ENCODE data around the gene MYL4. TPM values are rescaled to one million over a fixed set of nuclear protein-coding genes. Genes with fewer than 3 reads are reported as not detected.
A peak's percentile ranks its signal among the peaks of the same experiment; 100 is the strongest.

MYL4 gene
- total RNA-seq, 1 donor from 2014 or later: 4.1 TPM

DNA sequence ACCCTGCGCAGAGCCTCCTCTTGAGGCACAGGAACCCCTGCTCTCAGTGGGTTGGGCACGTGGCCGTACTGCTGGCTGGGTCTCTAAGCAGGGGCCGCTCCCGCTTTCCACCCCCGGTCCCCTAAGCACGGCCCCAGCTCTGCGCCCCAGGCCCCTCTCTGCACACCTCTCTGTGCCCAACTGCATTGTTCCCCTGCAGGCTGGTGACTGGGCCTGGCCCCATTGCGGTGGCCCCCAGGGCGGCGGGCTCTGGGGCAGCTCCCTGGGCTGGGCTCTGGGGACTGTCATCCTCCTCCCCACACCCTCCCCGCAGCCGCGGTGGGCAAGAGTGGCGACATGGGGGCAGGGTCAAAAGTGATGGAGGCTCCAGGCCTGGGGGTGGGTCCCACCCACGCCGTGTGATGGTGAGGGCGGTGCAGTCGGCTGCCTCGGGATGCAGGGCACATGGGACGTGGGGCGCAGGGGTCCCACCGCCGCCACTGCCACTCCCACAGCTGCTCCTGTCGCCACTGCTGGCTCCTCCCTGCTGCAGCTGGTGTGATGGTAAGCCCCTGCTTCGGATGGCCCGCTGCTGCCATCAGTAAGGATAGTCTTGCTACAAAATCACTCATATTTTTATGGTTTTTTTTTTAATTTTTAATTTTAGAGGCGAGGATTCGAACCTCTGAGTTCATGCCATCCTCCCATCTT is 29.3 kb downstream of the MYL4 start:
- DNase-seq (ENCODE audit: low spot score in 2 of 2): no peak
- FAIRE-seq: no peak

GRCh38 chr17:47239619-47239966 is 30.4 kb downstream of the MYL4 start:
- DNase-seq (ENCODE audit: low spot score in 2 of 2): no peak
- no peak for FAIRE-seq

- no peak for FAIRE-seq
- peak; percentile 45 to 62 for DNase-seq (ENCODE audit: low spot score in 2 of 2)
Measured at GRCh38 chr17:47239967-47240651, 31.0 kb downstream of the MYL4 start.

- DNase-seq (ENCODE audit: low spot score in 2 of 2) (no peak), FAIRE-seq (no peak)
Measured at GRCh38 chr17:47240806-47241205, 31.7 kb downstream of the MYL4 start.

DNA sequence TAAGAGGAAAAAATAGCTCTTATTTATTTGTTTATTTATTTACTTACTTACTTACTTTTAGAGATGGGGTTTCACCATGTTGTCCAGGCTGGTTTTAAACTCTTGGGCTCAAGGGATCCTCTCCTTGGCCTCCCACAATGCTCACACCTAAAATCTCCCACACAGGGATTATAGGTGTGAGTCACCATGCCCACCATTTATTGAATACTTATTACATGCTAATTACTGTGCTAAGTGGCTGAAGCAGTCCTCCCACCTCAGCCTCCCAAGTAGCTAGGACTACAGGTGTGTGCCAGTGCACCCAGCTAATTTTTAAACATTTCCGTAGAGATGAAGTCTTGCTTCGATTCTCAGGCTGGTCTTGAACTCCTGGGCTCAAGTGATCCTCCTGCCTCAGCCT is 33.5 kb downstream of the MYL4 start:
- FAIRE-seq (no peak), DNase-seq (ENCODE audit: low spot score in 2 of 2) (no peak)

DNA sequence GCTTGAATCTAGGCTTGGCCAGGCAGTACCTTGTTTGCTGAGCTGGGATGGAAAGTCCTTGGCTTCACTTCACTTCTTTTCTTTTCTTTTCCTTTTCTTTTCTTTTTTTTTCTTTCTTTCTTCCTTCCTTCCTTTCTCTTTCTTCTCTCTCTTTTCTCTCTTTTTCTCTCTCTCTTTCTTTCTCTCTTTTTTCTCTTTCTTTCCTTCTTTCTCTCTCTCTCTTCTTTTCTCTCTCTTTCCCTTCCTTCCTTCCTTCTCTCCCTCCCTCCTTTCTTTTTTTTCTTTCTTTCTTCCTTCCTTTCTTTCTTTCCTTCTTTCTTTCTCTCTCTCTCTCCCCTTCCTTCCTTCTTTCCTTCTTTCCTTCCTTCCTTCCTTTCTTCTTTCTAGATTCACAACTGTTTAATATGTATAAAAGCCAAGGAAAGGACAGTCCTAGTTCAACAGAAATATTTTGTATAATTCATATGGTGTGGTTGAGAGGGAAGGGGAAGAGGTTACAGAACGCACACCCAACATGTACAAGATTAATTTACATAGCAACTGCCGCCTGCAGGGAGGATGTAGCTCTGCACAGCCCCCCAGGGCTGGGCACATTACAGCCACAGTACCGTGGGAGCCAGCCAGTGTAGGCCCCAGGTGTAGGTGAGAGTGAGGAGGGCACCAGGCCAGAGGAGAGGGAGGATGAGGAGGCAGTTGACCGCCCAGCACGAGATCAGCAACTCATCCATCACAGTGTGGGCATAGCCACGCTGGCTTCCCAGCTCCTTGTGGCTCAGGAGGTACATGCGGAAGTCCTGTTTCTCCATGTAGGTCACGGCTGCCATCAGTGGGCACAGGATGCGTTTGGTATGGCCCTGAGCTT is 34.8 kb downstream of the MYL4 start:
- DNase-seq (ENCODE audit: low spot score in 2 of 2) (no peak), FAIRE-seq (no peak)

DNA sequence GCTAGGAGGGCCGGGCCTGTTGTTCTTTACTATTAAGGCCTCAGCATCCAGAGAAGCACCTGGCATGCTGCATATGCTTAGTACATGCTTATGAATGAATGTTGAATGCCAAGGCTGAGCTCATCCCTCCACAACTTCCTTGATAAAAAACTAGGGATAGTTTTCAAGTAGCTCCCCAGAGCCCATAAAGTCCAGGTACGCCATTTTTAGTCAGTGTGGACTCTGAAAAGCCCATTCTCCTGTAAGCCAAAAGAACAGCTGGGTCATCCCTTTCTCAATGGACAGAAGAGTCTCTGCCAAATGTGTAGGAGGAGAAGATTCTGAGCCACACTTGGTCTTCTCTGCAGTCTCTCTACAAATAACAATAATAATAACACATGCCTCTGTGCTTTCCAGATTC is 35.5 kb downstream of the MYL4 start:
- FAIRE-seq: no peak
- DNase-seq (ENCODE audit: low spot score in 2 of 2): no peak

- FAIRE-seq (no peak), DNase-seq (ENCODE audit: low spot score in 2 of 2) (no peak)
Measured at GRCh38 chr17:47246120-47246519, 37.0 kb downstream of the MYL4 start.

DNA sequence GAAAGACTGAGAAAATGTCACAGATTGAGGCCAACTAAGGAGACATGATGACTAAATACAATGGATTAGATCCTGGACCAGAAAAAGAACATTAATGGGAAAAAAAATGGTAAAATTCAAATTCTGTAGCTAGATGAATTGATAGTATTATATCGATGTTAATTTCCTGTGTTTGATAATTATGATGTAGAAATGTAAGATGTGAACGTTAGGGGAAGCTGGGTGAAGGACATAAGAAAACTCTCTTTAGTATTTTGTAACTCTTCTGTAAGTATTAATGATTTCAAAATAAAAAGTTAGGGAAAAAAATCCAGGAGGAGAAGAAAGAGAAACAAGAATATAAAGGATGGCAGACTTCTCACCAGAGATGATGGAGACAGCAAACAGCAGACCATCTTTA is 41.7 kb downstream of the MYL4 start:
- FAIRE-seq: no peak
- DNase-seq (ENCODE audit: low spot score in 2 of 2): no peak

DNA sequence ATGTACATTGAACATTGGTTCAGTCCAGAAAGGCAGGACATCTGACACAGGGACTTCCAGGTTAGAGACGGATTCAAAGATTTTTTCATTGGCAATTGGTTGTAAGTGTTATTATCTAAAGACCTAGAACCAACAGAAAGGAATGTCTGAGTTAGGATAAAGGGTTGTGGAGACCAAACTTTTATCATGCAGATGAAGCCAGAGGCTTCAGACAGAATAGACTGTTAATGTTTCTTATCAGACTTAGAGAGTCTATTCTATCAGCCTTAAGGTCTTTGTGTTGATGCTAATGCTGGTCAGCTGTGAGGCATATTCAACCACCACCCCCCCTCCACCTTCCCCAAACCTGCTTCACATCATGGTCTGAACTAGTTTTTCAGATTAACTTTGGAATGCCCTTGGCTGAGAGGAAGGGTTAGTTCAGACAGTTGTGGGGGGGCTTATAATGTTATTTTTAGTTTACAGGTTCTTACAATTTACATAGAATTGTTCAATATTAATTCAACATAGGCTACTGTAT is 42.3 kb downstream of the MYL4 start:
- no peak for FAIRE-seq
- DNase-seq (ENCODE audit: low spot score in 2 of 2): no peak

GRCh38 chr17:47252209-47252608 is 43.1 kb downstream of the MYL4 start:
- no peak for FAIRE-seq

DNA sequence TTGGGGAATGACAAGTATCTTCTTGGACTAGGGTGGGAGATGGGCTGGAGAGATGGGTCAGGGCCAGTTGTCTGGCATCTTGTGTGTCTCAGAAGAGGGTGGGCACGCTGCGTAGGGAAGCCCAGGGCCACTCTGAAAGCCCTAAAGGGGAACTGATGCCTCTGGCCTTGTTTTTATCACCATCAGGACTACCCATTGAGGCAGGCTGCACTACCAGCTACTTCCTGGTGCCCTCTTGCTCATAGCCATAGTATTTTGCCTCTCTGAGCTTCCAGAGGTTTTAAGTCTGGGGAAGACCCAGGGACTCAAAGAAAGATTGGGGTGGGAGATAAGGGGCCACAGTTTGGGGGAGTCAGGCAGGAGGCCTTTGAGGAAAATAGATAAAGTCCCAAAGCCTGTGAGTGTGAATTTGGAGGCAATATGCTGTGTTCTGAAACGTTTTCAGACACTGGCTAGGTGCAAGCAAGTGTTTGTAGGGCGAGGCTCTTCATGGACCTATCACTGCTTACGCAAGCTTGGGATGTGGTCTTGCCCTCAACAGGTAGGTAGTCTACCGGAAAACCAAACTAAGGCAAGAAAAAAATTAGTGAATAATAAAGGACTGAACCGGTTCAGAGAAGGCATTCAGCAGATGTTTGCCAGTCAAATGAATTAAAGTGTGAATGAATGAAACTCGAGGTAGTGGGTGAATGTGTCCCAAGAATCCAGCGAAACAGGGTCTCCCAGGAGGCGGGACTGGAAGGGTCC is 43.8 kb downstream of the MYL4 start:
- FAIRE-seq (no peak), DNase-seq (ENCODE audit: low spot score in 2 of 2) (no peak)

More at GRCh38 chr17:47252209-47252608, 43.1 kb downstream of the MYL4 start:
- no peak for DNase-seq (ENCODE audit: low spot score in 2 of 2)

GRCh38 chr17:47253541-47254402 is 44.6 kb downstream of the MYL4 start, which contains the start of gene ITGB3:
ITGB3 (plus strand) TSS chr17:47253827; CDS start chr17:47253862, 35 bp downstream.
- FAIRE-seq: no peak
- DNase-seq (ENCODE audit: low spot score in 2 of 2): peak; percentile 62 to 75

DNA sequence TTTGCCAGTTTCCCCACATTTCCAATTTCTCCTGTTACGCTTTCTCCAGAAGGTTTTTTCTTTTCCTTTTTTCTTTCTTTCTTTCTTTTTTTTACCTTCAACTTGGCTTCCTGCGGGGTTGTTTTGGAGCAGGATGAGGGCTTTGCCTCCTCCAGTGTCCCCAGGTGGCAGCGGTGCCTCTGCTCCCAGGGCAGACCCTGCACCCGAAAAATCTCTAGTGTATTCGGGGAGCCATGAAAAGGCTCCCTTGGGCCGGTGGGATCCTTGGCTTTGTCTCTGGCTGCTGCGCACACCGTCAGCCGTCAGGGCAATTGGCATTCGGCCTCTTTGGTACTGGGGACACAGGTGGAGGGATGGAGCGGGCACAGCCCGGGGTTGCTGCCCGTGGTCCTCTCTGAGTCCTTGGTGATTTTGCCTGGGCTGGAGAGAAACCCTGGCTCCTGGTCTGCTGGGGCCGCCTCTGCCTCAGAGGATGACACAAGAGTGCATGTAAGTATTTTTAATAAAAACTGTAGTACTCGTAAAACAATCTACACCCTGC is 45.3 kb downstream of the MYL4 start:
- DNase-seq (ENCODE audit: low spot score in 2 of 2) (no peak), FAIRE-seq (no peak)

DNA sequence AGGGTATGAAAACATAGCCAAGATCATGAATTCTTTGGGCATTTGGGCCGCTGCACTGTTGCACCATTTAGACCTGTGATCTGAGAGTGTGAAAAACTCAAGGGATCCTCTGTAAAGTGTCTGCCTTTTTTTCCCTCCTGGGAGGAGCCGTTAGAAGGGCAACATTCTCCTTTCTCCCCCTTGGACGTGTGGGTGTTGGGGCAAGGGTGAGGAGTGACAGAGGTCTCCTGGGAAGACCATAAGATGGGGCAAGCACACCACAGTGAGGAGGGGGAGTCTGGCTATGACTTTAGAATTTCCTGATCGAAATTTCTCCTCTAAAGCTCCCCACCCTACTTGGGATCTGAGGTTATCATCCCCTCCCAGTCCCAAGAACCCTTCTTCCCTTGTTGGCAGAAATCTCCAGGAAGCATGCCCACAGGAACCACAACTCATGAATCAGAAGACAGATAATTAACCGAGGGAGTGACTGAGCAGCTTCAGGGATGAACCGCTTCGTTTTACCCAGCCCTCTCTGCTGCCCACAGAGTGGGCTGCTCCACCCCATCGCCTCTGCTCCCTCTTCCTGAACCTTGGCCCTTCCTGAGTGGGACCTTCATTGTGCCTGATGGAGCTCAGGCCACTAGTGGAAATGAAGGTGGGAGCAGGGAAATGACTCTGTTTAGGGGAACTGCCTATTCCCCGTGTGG is 48.6 kb downstream of the MYL4 start:
- DNase-seq (ENCODE audit: low spot score in 2 of 2) (no peak), FAIRE-seq (no peak)

GRCh38 chr17:47262586-47262985 is 53.4 kb downstream of the MYL4 start:
- no peak for DNase-seq (ENCODE audit: low spot score in 2 of 2)
- FAIRE-seq: no peak

DNA sequence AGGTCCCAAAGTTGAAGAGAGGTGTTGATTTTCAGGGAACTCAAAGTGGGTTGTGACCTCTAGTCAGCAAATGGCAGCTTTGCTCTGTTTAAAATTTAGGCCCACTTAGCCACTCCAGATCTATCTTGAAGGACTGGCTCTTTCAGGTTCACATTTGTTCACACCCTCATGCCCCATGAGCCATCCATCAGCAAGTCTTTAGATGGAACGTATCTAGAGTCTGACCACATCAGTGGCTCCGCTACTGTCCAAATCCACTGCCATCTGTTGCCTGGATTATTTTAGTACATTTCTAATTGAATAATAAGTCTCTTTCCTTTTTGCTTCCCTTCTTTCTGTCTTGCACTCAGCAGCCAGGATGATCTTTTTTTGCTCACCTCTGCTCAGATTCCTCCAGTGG is 55.0 kb downstream of the MYL4 start:
- DNase-seq (ENCODE audit: low spot score in 2 of 2): no peak
- no peak for FAIRE-seq

DNA sequence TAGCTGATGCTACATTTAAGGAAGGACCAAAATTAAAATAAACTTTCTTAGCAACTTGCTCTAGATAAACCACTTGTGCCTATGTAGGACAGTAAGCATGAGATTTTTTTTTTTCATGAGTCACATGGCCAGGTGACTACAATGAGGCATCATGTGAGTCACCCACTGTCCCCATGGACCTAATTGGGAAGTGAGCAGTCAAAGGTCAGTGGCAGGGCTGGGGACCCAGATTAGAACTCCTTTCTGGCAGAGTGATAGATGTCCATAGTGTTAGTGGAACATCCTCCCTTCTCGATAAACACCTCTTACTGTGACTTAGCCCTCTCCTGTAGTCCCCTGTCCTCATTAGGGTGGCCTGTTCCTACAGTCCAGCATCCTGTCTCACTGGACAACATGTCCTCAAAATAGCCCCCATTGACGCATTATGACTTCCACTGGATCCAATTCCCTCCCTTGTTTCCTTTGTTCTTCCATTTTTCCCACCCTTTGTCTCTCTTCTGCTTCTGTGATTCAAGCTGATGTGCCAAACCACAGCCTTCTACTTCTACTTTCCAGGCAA is 56.9 kb downstream of the MYL4 start:
- DNase-seq (ENCODE audit: low spot score in 2 of 2) (no peak), FAIRE-seq (no peak)

Data from frontal cortex (tissue), 4 donors.